Esophagus muscularis mucosa (tissue), 4 donors: ENCODE results near the gene TLE4. TPM values are rescaled to one million over a fixed set of nuclear protein-coding genes. Genes with fewer than 3 reads are reported as not detected.

Experiments
- DNase-seq: peaks from one replicate; pipeline ENCODE4 v3.0.0-alpha.2; 2017; ENCODE audit errors: extremely low spot score
- H3K27ac ChIP-seq, 4 donors: fragments of 200-600 bp; sonication (generic); replicated peaks in 1 of 4; 1 replicate in 3 of 4; 2 replicates in 1 of 4; pipeline ENCODE4 v1.5.1; 2016 to 2019; ENCODE audit warnings: mild to moderate bottlenecking in 1 of 4
- H3K27me3 ChIP-seq, 4 donors: fragments of 200-600 bp; sonication (generic); one replicate each; pipeline versions ENCODE4 v1.5.1 to v1.6.0; 2016 to 2019
- H3K36me3 ChIP-seq, 4 donors: fragments of 200-600 bp; sonication (generic); one replicate each; pipeline ENCODE4 v1.5.1; 2016 to 2019
- H3K4me1 ChIP-seq, 4 donors: fragments of 200-600 bp; sonication (generic); one replicate each; pipeline ENCODE4 v1.5.1; 2016 to 2019
- H3K4me3 ChIP-seq, 4 donors: fragments of 200-600 bp; sonication (generic); 1 replicate in 2 of 4; 2 replicates in 2 of 4; pipeline ENCODE4 v1.5.1; 2016 to 2019; ENCODE audit warnings: mild to moderate bottlenecking in 4 of 4, moderate library complexity in 1 of 4
- H3K9me3 ChIP-seq, 4 donors: fragments of 200-600 bp; sonication (generic); 1 replicate in 3 of 4; 2 replicates in 1 of 4; pipeline ENCODE4 v1.5.1; 2016 to 2019
- EP300 ChIP-seq: sonication (generic); formaldehyde crosslinking; IDR thresholded peaks from one replicate; pipeline ENCODE4 v1.6.1; 2017; ENCODE audit warnings: antibody characterized with exemption
- POLR2A ChIP-seq: fragments of 450-650 bp; IDR thresholded peaks from one replicate; pipeline ENCODE4 v1.6.1; 2017; ENCODE audit warnings: antibody characterized with exemption, moderate library complexity, mild to moderate bottlenecking, low read depth
- POLR2AphosphoS5 ChIP-seq, 2 donors: sonication (generic); formaldehyde crosslinking; IDR thresholded peaks; one replicate each; pipeline ENCODE4 v1.6.1; 2017; ENCODE audit warnings: antibody characterized with exemption in 2 of 2
- WGBS: methylation state at CpG from one replicate; pipeline ENCODE4 v1.1.5; 2018; 5-methylcytosine and 5-hydroxymethylcytosine counted together
- intact Hi-C: fragments of 100-400 bp; cut with DNase I; formaldehyde crosslinking; loops from one replicate; pipeline ENCODE4 v1.15.1; 2023
- total RNA-seq, 4 donors: library from RNA; depleted of rRNA; stranded (reverse); fragments of >200 nt; gene quantifications; one replicate each; pipeline versions ENCODE4 v1.1.0 to v1.2.1, GENCODE V29; 2016
- TF ChIP-seq, protein P1 (sequence below), 3 experiments: fragments of 200-600 bp in 2 of 3; fragments of 450-650 bp in 1 of 3; sonication (generic) in 2 of 3; IDR thresholded peaks; one replicate each; pipeline ENCODE4 v1.5.1; 2017 to 2019; ENCODE audit warnings: antibody characterized with exemption in 3 of 3, mild to moderate bottlenecking in 2 of 3, moderate library complexity in 1 of 3

Gene TLE4
- total RNA-seq, 4 donors from 2014 or later = 30.0 to 36.1 (median 34.3) TPM

DNA sequence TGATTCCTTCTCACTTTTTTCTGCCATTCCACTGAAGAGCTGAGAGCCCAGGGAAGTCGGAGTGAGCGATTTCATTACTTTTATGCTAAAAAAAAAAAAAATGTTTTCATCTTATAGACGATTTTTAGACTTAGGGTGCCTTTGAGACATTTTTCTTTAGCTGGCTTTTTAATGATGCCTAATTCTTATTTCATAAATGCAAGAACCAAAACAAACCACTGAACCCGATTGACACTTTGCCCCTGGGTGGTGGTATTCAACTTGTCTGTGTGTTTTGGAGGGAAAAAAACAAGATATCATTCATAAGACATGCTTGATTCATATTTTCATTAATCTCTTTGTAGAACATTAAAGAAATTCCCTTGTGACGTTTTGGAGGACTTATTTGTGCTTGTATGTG lies 2.4 kb downstream of the TLE4 start:
- Histone ChIP-seq H3K4me1 (peaks cover 18 to 58% (median 47%) of the 10 kb centered on the region in 4 donors), H3K36me3 (no peaks in the 10 kb centered on the region), H3K27ac (peak overlapping the region in 2 of 4 donors; percentile 96 to 97), H3K27me3 (no peaks in the 10 kb centered on the region), H3K4me3 (peak overlapping the region; percentile 85 to 100 (median 99)), H3K9me3 (no peaks in the 10 kb centered on the region)
- DNase-seq = no peak
- intact Hi-C loops = loop anchor here (10.0 kb wide), 1 partner anchor 601 kb away; no protein-coding TSS in a partner anchor
- TF ChIP-seq, protein P1, sequence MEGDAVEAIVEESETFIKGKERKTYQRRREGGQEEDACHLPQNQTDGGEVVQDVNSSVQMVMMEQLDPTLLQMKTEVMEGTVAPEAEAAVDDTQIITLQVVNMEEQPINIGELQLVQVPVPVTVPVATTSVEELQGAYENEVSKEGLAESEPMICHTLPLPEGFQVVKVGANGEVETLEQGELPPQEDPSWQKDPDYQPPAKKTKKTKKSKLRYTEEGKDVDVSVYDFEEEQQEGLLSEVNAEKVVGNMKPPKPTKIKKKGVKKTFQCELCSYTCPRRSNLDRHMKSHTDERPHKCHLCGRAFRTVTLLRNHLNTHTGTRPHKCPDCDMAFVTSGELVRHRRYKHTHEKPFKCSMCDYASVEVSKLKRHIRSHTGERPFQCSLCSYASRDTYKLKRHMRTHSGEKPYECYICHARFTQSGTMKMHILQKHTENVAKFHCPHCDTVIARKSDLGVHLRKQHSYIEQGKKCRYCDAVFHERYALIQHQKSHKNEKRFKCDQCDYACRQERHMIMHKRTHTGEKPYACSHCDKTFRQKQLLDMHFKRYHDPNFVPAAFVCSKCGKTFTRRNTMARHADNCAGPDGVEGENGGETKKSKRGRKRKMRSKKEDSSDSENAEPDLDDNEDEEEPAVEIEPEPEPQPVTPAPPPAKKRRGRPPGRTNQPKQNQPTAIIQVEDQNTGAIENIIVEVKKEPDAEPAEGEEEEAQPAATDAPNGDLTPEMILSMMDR (IDR thresholded peaks at IDR 0.05) = no peak
- TF ChIP-seq EP300 = no peak
- TF ChIP-seq POLR2A = no peak
- no peak for TF ChIP-seq POLR2AphosphoS5 (IDR thresholded peaks at IDR 0.05)
- 46% methylated on average over 5 of the region's 5 CpGs for WGBS

DNA sequence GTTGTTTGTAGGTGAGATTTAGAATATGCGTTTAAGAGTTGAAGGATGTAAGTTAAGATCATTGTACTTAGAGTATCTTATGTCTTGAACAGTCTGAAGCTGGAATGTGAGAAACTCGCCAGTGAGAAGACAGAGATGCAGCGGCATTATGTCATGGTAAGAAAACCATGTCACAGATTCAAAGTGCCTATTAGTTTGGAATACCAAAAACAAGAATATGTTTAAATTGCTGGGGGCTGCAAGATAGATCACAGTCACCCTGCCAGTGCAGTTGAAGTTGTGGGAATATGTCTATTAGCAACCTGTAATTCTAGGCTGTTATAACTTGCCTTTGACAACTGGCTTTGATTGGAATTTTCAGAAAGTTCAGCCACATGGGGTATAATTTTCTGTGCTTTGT lies 3.0 kb downstream of the TLE4 start:
- H3K4me3 ChIP-seq = peak overlapping the region; percentile 18 to 100 (median 92)
- peaks cover 18 to 60% (median 47%) of the 10 kb centered on the region in 4 donors for H3K4me1 ChIP-seq
- no peaks in the 10 kb centered on the region for H3K9me3 ChIP-seq
- peaks cover 0 to under 1% (median 0%) of the 10 kb centered on the region in 4 donors for H3K36me3 ChIP-seq
- no peak overlapping the region for H3K27ac ChIP-seq
- 90% methylated on average over 3 of the region's 3 CpGs for WGBS
- TF ChIP-seq, protein P1 (IDR thresholded peaks at IDR 0.05) = no peak
- no peak for TF ChIP-seq POLR2AphosphoS5 (IDR thresholded peaks at IDR 0.05)
- no peak for TF ChIP-seq POLR2A
- TF ChIP-seq EP300 = no peak
- intact Hi-C loops = loop anchor here (10.0 kb wide), 1 partner anchor 600 kb away; no protein-coding TSS in a partner anchor
- peak; percentile 64 for DNase-seq
- no peaks in the 10 kb centered on the region for H3K27me3 ChIP-seq

DNA sequence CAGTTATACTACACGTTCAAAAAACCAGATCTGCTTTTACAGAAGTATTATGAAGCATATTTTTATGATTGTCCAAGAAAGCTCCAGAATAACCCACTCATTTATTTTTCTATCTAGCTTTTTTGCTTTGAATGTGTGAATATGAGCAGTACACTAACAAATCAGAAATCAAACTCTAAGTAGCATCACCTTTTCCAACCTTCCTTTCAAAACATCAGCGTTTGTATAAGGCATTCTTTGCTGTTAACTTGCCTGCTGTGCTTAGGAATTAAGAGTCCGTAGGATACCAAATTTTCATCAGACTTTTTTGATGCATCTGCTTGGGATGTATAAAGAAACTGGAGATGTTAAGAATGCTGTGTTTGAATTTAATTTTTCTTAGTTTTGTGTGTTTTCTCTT lies 3.8 kb downstream of the TLE4 start:
- Histone ChIP-seq H3K27ac (no peak overlapping the region), H3K27me3 (no peaks in the 10 kb centered on the region), H3K4me1 (peaks cover 14 to 54% (median 41%) of the 10 kb centered on the region in 4 donors), H3K36me3 (peaks cover 0 to 5% (median 0%) of the 10 kb centered on the region in 4 donors), H3K9me3 (no peaks in the 10 kb centered on the region), H3K4me3 (no peak overlapping the region)
- no peak for DNase-seq
- WGBS = 62% methylated on average over 3 of the region's 3 CpGs
- TF ChIP-seq EP300 (no peak), POLR2A (no peak)
- intact Hi-C loops = loop anchor here (10.0 kb wide), 1 partner anchor 599 kb away; no protein-coding TSS in a partner anchor

DNA sequence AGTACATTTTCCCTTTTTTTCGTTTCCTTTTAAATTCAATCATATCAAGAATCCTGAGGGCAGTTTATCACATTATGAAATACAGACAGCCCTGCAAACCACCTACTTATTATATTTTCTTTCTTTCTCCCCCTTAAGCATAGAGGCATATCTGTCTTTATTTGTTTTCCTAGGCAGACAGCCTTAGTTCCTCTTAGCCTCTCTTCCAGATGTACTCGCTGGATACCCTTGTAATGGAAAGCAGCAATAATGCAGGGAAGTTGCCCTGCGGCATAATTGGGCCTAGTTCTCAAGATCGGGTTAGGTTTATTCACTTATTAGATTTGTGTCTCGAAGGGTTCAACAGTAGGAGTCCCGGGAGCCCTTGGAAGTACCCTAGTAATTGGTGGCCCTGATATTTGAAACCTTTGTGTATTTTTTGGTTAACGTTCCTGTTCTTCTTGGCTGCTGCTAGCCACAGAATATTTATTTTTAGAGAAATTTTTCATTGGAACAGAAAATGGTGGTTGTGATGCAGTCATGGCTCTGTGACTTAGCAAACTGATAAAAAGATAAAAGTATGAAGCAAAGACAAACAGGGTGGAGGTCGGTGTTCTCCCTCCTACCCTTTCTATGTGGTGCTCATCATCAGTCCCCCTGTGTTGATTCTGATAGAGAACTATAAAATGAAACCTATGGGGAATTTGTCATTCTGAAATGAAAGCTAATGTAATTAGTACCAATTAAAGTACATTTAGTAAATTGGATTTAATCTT lies 6.4 kb downstream of the TLE4 start:
- intact Hi-C loops = loop anchor here (10.0 kb wide), 1 partner anchor 597 kb away; no protein-coding TSS in a partner anchor
- Histone ChIP-seq H3K4me1 (peaks cover 23 to 67% (median 54%) of the 10 kb centered on the region in 4 donors), H3K9me3 (no peaks in the 10 kb centered on the region), H3K27ac (peak overlapping the region in 2 of 4 donors; percentile 1 to 4), H3K4me3 (no peak overlapping the region), H3K36me3 (peaks cover 0 to 5% (median 0%) of the 10 kb centered on the region in 4 donors), H3K27me3 (no peaks in the 10 kb centered on the region)
- TF ChIP-seq, protein P1 (IDR thresholded peaks at IDR 0.05) = no peak
- no peak for TF ChIP-seq EP300
- TF ChIP-seq POLR2AphosphoS5 (IDR thresholded peaks at IDR 0.05) = no peak
- no peak for TF ChIP-seq POLR2A
- no peak for DNase-seq
- 70% methylated on average over 8 of the region's 8 CpGs for WGBS

DNA sequence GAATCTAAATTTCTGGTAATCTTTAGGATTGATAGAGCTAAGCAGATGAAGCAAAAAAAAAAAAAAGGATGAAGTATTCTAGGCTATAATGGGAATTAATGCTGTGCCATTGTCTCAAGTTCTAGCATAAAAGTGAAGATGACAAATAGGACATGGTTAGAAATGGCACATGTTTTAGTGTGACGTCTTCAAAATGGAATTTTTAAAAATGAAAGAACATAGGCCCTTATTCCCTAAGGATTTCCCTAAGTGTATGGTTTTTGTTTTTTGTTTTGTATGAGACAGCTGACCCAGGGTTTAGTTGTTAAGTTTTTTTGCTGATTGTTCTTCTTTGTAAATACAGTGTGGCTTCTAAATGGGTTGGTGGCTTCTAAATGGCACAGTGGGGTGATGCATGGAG lies 7.1 kb downstream of the TLE4 start:
- no peak overlapping the region for H3K27ac ChIP-seq
- H3K4me1 ChIP-seq = peaks cover 24 to 71% (median 55%) of the 10 kb centered on the region in 4 donors
- TF ChIP-seq, protein P1 (IDR thresholded peaks at IDR 0.05) = no peak
- TF ChIP-seq EP300 (no peak), POLR2AphosphoS5 (IDR thresholded peaks at IDR 0.05) (no peak), POLR2A (no peak)
- no peaks in the 10 kb centered on the region for H3K9me3 ChIP-seq
- 79% methylated on average over 1 of the region's 1 CpG for WGBS
- intact Hi-C loops = loop anchor here (10.0 kb wide), 1 partner anchor 596 kb away; no protein-coding TSS in a partner anchor
- H3K4me3 ChIP-seq = no peak overlapping the region
- DNase-seq = no peak
- H3K36me3 ChIP-seq = peaks cover 0 to 5% (median 0%) of the 10 kb centered on the region in 4 donors
- H3K27me3 ChIP-seq = no peaks in the 10 kb centered on the region
